Measurements from ENCODE around the gene CGB8. TPM values are rescaled to one million over a fixed set of nuclear protein-coding genes. Genes with fewer than 3 reads are reported as not detected.
A peak's percentile ranks its signal among the peaks of the same experiment; 100 is the strongest.

Gene CGB8
- total RNA-seq, 1 donor from 2014 or later: not detected

DNA sequence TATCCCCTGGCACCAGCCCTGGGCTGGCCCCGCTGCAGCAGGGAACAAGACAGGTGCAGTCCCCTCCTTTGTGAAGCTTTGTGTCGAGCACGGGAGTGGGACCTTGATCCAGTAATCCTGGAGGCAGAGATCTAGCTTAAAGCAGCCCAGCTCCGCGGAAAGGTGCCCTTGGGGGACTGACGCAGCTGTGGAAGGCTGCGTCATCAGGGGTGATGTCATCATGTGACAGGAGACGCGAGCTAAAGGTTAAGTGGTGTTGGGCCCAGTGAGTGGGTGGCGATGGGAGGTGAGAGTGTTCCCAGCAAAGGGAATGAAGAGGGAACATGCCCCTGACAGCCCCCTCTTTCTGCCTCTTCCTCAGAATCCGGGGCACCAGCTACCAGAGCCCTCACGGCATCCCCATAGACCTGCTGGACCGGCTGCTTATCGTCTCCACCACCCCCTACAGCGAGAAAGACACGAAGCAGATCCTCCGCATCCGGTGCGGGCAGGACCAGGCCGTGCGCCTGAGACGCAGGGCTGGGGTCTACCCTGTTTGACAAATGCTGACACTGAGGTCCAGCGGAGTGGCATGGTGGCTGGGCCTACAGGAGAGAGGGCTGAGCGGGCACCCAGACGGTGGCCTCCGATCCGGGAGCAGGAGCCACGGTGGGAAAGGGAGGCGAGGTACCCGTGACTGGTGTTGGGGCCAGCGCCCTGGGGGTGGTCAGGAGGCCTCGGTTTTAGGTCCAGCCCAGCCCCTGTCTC, 34.6 kb downstream of the CGB8 start:
- DNase-seq (ENCODE audit: low spot score, unreplicated experiment): no peak
- TF ChIP-seq, protein P1, sequence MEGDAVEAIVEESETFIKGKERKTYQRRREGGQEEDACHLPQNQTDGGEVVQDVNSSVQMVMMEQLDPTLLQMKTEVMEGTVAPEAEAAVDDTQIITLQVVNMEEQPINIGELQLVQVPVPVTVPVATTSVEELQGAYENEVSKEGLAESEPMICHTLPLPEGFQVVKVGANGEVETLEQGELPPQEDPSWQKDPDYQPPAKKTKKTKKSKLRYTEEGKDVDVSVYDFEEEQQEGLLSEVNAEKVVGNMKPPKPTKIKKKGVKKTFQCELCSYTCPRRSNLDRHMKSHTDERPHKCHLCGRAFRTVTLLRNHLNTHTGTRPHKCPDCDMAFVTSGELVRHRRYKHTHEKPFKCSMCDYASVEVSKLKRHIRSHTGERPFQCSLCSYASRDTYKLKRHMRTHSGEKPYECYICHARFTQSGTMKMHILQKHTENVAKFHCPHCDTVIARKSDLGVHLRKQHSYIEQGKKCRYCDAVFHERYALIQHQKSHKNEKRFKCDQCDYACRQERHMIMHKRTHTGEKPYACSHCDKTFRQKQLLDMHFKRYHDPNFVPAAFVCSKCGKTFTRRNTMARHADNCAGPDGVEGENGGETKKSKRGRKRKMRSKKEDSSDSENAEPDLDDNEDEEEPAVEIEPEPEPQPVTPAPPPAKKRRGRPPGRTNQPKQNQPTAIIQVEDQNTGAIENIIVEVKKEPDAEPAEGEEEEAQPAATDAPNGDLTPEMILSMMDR (IDR thresholded peaks at IDR 0.05; ENCODE audit: unreplicated experiment): no peak
- Mint-ChIP-seq H3K36me3 (ENCODE audit: insufficient read depth) (peaks cover 15% of the 10 kb centered on the region), H3K4me1 (ENCODE audit: low read depth) (peaks cover 3% of the 10 kb centered on the region), H3K9me3 (ENCODE audit: low read depth) (no peaks in the 10 kb centered on the region), H3K27me3 (peaks cover 15% of the 10 kb centered on the region), H3K4me3 (ENCODE audit: low read depth) (no peak overlapping the region), H3K27ac (no peak overlapping the region)

DNA sequence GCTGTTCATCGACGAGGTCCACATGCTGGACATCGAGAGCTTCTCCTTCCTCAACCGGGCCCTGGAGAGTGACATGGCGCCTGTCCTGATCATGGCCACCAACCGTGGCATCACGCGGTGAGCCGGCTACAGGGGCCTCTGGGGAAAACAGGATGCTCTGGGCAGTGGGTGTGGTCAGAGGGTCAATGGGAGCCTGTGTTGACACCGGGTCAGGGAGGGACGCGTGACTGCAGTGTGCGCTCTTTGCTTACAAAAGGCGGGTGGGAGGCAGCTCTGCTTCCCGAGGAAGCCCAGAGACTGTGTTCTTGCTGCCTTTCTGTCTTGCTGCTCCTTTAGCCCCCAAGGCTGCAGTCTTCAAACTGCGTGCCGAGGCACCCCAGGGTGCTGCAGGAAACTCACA, 37.7 kb downstream of the CGB8 start:
- TF ChIP-seq, protein P1 (IDR thresholded peaks at IDR 0.05; ENCODE audit: unreplicated experiment): no peak
- H3K27me3 Mint-ChIP-seq: no peaks in the 10 kb centered on the region
- H3K4me3 Mint-ChIP-seq (ENCODE audit: low read depth): no peak overlapping the region
- H3K4me1 Mint-ChIP-seq (ENCODE audit: low read depth): no peaks in the 10 kb centered on the region
- H3K36me3 Mint-ChIP-seq (ENCODE audit: insufficient read depth): peaks cover 18% of the 10 kb centered on the region
- no peaks in the 10 kb centered on the region for H3K9me3 Mint-ChIP-seq (ENCODE audit: low read depth)
- DNase-seq (ENCODE audit: low spot score, unreplicated experiment): no peak
- H3K27ac Mint-ChIP-seq: no peak overlapping the region

DNA sequence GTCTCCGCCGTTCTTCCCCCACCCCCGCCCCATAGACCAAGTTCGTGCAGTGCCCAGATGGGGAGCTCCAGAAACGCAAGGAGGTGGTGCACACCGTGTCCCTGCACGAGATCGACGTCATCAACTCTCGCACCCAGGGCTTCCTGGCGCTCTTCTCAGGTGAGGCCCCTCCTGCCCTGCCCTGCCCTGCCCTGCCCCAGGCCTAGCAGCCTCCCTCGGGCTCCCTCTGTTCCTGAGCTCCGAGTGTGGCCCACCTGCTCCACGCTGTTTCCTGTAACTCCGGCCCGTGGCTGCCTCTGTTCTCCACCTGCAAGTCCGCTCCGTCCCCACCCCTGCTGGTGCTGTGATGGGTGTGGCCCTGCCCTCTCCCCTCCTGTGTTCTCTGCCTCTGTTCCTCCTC, 38.5 kb downstream of the CGB8 start:
- Mint-ChIP-seq H3K36me3 (ENCODE audit: insufficient read depth) (peaks cover 13% of the 10 kb centered on the region), H3K4me3 (ENCODE audit: low read depth) (no peak overlapping the region), H3K27ac (peak overlapping the region; percentile 65)

DNA sequence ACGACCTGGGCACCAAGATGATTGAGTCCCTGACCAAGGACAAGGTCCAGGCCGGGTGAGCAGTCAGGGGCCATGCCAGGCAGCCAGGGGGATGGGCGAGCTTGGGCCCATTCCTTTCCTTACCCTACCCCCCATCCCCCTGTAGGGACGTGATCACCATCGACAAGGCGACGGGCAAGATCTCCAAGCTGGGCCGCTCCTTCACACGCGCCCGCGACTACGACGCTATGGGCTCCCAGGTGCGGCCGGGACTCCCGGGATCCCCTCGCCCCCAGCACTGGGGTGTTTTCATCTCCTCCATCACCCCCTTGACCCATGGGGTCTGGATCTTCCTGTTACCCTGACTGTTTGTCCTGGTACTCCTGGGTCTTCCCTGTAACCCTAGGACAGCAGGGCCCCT, 39.1 kb downstream of the CGB8 start:
- Mint-ChIP-seq H3K27ac (no peak overlapping the region), H3K36me3 (ENCODE audit: insufficient read depth) (peaks cover 14% of the 10 kb centered on the region), H3K4me3 (ENCODE audit: low read depth) (no peak overlapping the region), H3K9me3 (ENCODE audit: low read depth) (no peaks in the 10 kb centered on the region), H3K4me1 (ENCODE audit: low read depth) (no peaks in the 10 kb centered on the region), H3K27me3 (no peaks in the 10 kb centered on the region)
- no peak for DNase-seq (ENCODE audit: low spot score, unreplicated experiment)
- TF ChIP-seq, protein P1 (IDR thresholded peaks at IDR 0.05; ENCODE audit: unreplicated experiment): no peak

More for the DNA sequence above, 38.5 kb downstream of the CGB8 start:
- Mint-ChIP-seq H3K4me1 (ENCODE audit: low read depth) (no peaks in the 10 kb centered on the region), H3K9me3 (ENCODE audit: low read depth) (no peaks in the 10 kb centered on the region), H3K27me3 (no peaks in the 10 kb centered on the region)
- TF ChIP-seq, protein P1 (IDR thresholded peaks at IDR 0.05; ENCODE audit: unreplicated experiment): no peak
- no peak for DNase-seq (ENCODE audit: low spot score, unreplicated experiment)

DNA sequence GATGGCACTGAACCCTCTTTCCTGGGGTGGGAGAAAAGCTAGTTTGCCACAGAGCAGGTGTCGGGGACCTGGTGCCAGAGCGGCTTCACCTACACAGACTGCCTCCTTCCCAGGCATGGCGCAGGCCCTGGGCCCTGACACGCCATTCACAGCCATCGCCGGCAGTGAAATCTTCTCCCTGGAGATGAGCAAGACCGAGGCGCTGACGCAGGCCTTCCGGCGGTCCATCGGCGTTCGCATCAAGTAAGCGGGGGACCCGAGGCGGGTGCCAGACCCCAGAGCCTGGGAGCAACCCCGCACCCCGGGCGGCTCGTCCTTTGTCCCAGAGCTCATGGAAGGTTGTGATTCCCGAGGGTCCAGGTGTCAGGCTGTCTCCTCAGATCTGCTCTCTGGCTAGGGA, 42.0 kb downstream of the CGB8 start:
- H3K27me3 Mint-ChIP-seq: no peaks in the 10 kb centered on the region
- no peak overlapping the region for H3K27ac Mint-ChIP-seq
- peaks cover 10% of the 10 kb centered on the region for H3K36me3 Mint-ChIP-seq (ENCODE audit: insufficient read depth)

More for the DNA sequence above, 42.0 kb downstream of the CGB8 start:
- H3K9me3 Mint-ChIP-seq (ENCODE audit: low read depth): no peaks in the 10 kb centered on the region
- TF ChIP-seq, protein P1 (IDR thresholded peaks at IDR 0.05; ENCODE audit: unreplicated experiment): no peak
- no peaks in the 10 kb centered on the region for H3K4me1 Mint-ChIP-seq (ENCODE audit: low read depth)
- H3K4me3 Mint-ChIP-seq (ENCODE audit: low read depth): no peak overlapping the region
- no peak for DNase-seq (ENCODE audit: low spot score, unreplicated experiment)

Measured in progenitor cell of endocrine pancreas (in vitro differentiated cells).